HepG2 (cell line): Measurements from ENCODE around the gene MTHFD2. TPM values are rescaled to one million over a fixed set of nuclear protein-coding genes. Genes with fewer than 3 reads are reported as not detected.

Source experiments
- CENPBD1 ChIP-seq: sonication (generic); formaldehyde crosslinking; IDR thresholded peaks from 2 replicates; pipeline ENCODE4 v1.8.0; 2022; ENCODE audit warnings: missing genetic modification reagents, low read depth, mild to moderate bottlenecking, borderline replicate concordance
- GRHL1 ChIP-seq: sonication (generic); formaldehyde crosslinking; conservative IDR thresholded peaks from 2 replicates; pipeline ENCODE4 v1.8.0; 2022; ENCODE audit warnings: missing genetic modification reagents
- KDM2A ChIP-seq: sonication (generic); formaldehyde crosslinking; IDR thresholded peaks from 2 replicates; pipeline ENCODE4 v1.4.0; 2020; ENCODE audit warnings: low read depth, missing genetic modification reagents, borderline replicate concordance
- KDM6A ChIP-seq: IDR thresholded peaks from 2 replicates; pipeline ENCODE4 v1.6.1; 2016; ENCODE audit warnings: low read depth
- NFRKB ChIP-seq: fragments of 450-650 bp; IDR thresholded peaks from 2 replicates; pipeline ENCODE4 v1.6.1; 2017
- NR2F2 ChIP-seq: IDR thresholded peaks from 2 replicates; pipeline ENCODE4 v1.6.1; 2012; ENCODE audit warnings: low read depth, inconsistent platforms, borderline replicate concordance
- PHF8 ChIP-seq: sonication (generic); formaldehyde crosslinking; IDR thresholded peaks from 2 replicates; pipeline ENCODE4 v1.5.0; 2020; ENCODE audit warnings: missing genetic modification reagents
- POLR2AphosphoS5 ChIP-seq: IDR thresholded peaks from 2 replicates; pipeline ENCODE4 v1.6.1; 2012; ENCODE audit warnings: low read depth, low read length
- SP1 ChIP-seq, 2 experiments: fragments of 450-650 bp in 1 of 2; sonication (generic) in 1 of 2; formaldehyde crosslinking in 1 of 2; IDR thresholded peaks; 2 replicates each; pipeline versions ENCODE4 v1.4.0 to v1.6.1; 2016 to 2020; ENCODE audit warnings: missing genetic modification reagents in 1 of 2
- SP5 ChIP-seq: IDR thresholded peaks from 2 replicates; pipeline ENCODE4 v1.6.1; 2016; ENCODE audit warnings: low read depth, borderline replicate concordance
- SUZ12 ChIP-seq: fragments of 150-350 bp; IDR thresholded peaks from 2 replicates; pipeline ENCODE4 v1.6.1; 2014; ENCODE audit warnings: low read depth, low read length
- XRCC5 ChIP-seq: fragments of 200-400 bp; formaldehyde crosslinking; optimal IDR thresholded peaks from 2 replicates; pipeline ENCODE3; 2017; ENCODE audit warnings: mild to moderate bottlenecking, low read length
- ZBTB10 ChIP-seq: sonication (generic); formaldehyde crosslinking; IDR thresholded peaks from 2 replicates; pipeline ENCODE4 v1.4.0; 2020; ENCODE audit warnings: missing genetic modification reagents, borderline replicate concordance
- ZNF253 ChIP-seq: sonication (generic); formaldehyde crosslinking; IDR thresholded peaks from 2 replicates; pipeline ENCODE4 v1.8.0; 2022; ENCODE audit warnings: mild to moderate bottlenecking, missing genetic modification reagents, borderline replicate concordance
- ZNF318 ChIP-seq: sonication (generic); formaldehyde crosslinking; IDR thresholded peaks from 2 replicates; pipeline ENCODE4 v1.4.0; 2020; ENCODE audit warnings: mild to moderate bottlenecking, missing genetic modification reagents
- polyA plus RNA-seq, 8 experiments: library from polyadenylated mRNA; depleted of rRNA in 3 of 8; stranded (reverse) in 7 of 8; unstranded in 1 of 8; fragments of >200 nt; fragmentation: Illumina TruSeq in 4 of 8; extraction: Trizol in 4 of 8; gene quantifications; 2 replicates each; pipeline versions ENCODE4 v1.2.1 to v1.2.3, GENCODE V29; 2011 to 2016; ENCODE audit warnings: low read depth in 4 of 8, missing spikeins in 1 of 8, mixed read lengths in 1 of 8; ENCODE audit not compliant: insufficient read depth in 1 of 8
- total RNA-seq, 5 experiments: library from RNA; depleted of rRNA; stranded (reverse); fragments of >200 nt; fragmentation: Illumina TruSeq; extraction: Trizol; gene quantifications; 2 replicates each; pipeline ENCODE4 v1.2.3, GENCODE V29; 2016; ENCODE audit warnings: low read depth in 1 of 5

MTHFD2 gene
- total and polyA plus RNA-seq, 2 of the 13 experiments (the other 11 are each of a cell fraction or from before 2014, with no cell fraction given) = 188 to 269 TPM

- TF ChIP-seq GRHL1 (CRISPR knock-in tag) (no peak; the same call in 1 of the 2 replicates), KDM2A (CRISPR knock-in tag) (peak; percentile 87), ZBTB10 (peak; percentile 67; the same call in 1 of the 2 replicates), NFRKB (no peak), SP5 (CRISPR knock-in tag) (peak; percentile 59), ZNF318 (CRISPR knock-in tag) (peak; percentile 85), NR2F2 (no peak), CENPBD1 (CRISPR knock-in tag) (peak; percentile 74; the same call in 1 of the 2 replicates), SUZ12 (no peak; the same call in 1 of the 2 replicates), SP1 (IDR thresholded peaks at IDR 0.05) (no peak), SP1 (CRISPR knock-in tag; IDR thresholded peaks at IDR 0.05) (peak; percentile 91), KDM6A (no peak), POLR2AphosphoS5 (peak; percentile 93), ZNF253 (CRISPR knock-in tag) (peak; percentile 90; the same call in 1 of the 2 replicates), PHF8 (CRISPR knock-in tag) (peak; percentile 96), XRCC5 (peak; percentile 91)
Measured at GRCh38 chr2:74198461-74199274, at the start of gene MTHFD2 (continued).
